GM21737 (cell line): ENCODE measurements around the gene RAPGEF1.
A peak's percentile ranks its signal among the peaks of the same experiment; 100 is the strongest.

Experiments used
- ATAC-seq: cut with Tn5 transposase; IDR thresholded peaks from one replicate; pipeline ENCODE4 v1.9.1; 2021; ENCODE audit warnings: mild to moderate bottlenecking, moderate library complexity; ENCODE audit not compliant: unreplicated experiment

The RAPGEF1 gene

DNA sequence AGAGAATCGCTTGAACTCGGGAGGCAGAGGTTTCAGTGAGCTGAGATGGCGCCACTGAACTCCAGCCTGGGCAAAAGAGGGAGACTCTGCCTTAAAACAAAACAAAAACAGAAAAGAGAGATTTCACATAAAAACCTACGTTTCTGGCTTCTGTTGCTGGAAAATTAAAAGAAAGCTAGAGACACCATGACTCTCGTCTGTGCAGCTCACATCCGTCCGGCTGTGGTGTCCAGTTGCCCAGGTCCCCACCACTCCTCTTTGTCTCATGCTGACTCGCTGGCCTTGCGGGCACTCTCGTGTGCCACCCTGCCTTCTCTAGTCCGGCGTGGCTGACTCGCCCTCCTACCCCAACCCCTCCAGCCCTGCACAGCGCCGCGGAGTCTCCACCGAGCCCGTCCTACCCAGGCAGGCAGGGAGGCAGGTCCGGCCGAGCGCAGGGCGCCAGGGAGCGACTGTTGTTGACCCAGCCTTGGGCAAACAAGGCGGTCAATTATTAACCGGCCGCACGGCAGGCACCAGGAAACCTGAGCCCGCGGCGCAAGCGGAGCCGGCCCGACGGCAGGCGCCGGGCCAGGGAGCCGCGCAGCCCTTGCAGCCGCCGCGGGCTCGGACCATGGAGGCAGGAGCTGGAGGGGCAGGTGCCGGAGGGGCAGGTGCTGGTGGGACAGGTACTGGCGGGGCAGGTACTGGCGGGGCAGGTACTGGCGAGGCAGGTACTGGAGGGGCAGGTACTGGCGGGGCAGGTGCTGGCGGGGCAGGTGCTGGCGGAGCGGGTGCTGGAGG lies 194.7 kb downstream of the RAPGEF1 start, which contains the start of gene PRRT1B:
Gene PRRT1B, plus strand, starts transcription at position 521 of the 783 bp plus-strand sequence. Its CDS starts 93 bp downstream, at position 614.
- no peak for ATAC-seq

DNA sequence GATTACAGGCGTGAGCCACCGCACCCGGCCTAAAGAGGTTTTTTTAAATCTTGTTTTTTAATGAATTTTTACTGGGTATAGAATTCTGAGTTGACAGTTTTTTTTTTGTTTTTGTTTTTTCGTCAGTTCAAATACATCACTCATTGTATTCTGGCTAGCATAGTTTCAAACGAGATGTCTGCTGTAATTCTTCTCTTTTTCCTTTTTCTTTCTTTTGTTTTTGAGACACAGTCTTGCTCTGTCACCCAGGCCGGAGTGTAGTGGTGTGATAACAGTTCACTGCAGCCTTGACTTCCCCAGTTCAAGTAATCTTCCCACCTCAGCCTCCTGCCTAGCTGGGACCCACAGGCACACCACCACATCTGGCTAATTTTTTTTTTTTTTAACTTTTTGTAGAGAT lies 196.7 kb downstream of the RAPGEF1 start:
- ATAC-seq, result no peak

DNA sequence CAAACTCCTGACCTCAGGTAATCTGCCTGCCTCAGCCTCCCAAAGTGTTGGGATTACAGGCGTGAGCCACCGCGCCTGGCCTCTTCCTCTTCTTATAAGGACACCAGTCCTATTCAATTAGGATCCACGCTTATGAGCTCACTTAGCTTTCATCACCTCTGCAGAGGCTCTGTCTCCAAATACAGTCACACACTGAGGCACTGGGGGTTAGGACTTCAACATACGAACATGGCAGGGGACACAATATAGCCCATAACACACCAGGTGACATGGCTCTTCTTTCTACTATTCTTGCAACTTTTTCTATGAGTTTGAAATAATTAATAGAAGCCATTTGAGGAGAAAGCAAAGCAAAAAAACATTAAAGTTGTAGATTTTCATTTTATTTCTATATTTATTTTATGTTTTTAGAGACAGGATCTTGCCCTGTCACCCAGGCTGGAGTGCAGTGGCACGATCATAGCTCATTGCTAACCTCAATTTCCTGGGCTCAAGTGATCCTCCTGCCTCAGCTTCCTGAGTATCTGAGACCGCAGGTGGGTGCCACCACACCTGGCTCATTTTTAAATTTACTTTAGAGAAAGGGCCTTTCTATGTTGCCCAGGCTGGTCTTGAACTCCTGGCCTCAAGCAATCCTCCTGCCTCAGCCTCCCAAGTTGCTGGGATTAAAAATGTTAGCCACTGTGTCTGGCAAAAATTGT lies 200.5 kb downstream of the RAPGEF1 start:
- ATAC-seq, result no peak

DNA sequence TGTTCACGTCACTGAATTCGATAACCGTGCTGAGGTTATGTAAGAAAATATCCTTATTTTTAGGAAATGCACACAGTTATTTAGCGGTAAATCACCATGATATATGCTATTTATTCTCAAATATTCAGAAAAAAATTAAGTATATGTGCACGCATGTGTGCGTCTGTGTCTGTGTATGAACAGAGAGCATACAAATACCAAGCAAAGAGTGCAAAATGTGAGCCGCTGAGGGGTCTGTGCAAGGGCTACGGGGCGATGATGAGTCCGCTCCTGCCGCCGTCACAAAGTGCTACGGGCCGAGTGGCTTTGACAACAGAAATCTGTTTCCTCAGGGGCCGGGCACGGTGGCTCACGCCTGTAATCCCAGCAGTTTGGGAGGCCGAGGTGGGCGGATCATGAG lies 201.9 kb downstream of the RAPGEF1 start:
- no peak for ATAC-seq

DNA sequence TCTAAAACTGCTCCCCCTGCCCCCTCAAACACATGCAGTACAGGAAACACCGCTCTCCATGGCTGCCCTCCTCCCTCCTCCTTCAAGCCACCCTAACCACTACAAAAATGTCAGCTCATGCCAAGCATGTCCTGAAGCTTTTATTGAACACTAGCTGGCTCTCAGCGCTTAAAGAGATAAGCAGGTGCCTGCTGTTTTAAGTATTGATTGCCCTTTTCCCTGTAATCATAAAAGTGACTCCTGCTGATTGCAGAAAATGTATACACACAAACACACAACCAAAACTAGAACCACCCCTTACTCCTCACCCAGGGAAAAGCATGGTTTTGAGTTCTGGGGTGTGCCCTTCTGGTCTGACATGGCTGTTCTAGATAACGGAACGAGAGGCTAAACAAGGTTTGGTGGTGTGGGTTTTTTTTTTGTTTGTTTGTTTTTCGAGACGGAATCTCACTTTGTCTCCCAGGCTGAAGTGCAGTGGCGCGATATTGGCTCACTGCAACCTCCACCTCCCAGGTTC lies 205.1 kb downstream of the RAPGEF1 start:
- no peak for ATAC-seq

DNA sequence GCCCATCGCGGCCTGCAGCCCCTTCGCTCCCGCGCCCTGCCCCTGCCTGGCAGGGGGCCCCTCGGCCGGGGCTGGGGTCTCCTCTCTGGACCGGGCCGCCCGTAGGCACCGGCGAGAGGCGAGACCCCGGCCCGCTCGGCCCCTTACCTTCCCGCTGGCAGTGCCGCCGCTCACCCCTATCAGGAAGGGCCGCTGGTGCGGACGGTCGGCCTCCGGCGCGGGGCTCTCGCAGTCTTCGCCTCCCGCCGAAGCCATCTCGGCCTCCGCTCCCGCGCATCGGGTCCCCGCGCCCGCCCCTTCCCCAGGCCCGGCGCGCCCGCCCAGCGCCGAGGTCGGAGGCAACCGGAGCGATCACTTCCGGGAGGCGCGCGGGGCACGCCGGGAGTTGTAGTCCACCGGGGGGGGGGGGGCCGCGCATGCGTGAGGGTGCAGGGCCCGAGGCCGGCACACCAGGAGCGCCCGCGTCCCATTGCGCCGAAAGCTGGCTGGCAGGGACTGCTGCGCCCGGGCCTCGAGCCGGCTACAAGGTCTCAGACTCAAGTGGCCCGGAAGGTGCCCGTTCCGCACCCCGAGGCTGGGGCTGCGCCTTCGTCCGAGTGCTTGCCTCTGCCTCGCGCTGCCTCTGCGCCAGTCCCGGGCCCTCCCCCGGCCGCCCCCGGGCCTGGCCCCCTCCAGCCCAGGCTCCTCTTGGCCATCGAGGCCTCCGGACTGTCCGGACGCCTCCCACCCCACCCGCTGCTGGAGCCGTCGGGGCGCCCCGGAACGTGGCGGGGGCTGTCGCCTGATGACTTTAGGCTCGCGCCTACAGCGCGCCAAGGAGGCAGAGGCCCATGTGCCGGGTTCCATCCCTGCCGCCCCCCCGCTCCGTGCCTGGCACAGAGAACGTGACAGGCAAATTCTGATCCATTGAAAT lies 208.7 kb downstream of the RAPGEF1 start, which contains the start of gene UCK1:
Gene UCK1, minus strand, starts transcription at position 344 of the 913 bp plus-strand sequence. Its CDS starts 89 bp downstream, at position 255.
- peak; percentile 76 for ATAC-seq

DNA sequence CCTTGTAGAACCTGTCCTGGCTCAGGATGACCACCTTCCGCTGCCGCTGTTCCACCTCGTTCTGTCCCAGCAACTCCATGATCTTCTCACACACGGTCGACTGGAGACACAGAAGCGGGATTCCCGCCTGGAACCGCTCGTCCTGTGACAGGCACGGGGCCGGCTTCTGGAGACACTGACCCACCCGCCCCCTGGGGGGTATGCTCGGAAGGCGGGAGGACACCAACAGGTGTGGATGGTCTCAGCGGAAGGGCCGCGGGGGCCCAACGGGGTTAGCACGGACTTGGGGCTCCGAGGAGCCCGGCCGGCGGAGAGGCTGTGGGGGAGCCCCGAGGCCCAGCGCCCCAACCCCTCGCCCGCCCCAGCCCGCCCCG lies 209.3 kb downstream of the RAPGEF1 start:
- no peak for ATAC-seq

DNA sequence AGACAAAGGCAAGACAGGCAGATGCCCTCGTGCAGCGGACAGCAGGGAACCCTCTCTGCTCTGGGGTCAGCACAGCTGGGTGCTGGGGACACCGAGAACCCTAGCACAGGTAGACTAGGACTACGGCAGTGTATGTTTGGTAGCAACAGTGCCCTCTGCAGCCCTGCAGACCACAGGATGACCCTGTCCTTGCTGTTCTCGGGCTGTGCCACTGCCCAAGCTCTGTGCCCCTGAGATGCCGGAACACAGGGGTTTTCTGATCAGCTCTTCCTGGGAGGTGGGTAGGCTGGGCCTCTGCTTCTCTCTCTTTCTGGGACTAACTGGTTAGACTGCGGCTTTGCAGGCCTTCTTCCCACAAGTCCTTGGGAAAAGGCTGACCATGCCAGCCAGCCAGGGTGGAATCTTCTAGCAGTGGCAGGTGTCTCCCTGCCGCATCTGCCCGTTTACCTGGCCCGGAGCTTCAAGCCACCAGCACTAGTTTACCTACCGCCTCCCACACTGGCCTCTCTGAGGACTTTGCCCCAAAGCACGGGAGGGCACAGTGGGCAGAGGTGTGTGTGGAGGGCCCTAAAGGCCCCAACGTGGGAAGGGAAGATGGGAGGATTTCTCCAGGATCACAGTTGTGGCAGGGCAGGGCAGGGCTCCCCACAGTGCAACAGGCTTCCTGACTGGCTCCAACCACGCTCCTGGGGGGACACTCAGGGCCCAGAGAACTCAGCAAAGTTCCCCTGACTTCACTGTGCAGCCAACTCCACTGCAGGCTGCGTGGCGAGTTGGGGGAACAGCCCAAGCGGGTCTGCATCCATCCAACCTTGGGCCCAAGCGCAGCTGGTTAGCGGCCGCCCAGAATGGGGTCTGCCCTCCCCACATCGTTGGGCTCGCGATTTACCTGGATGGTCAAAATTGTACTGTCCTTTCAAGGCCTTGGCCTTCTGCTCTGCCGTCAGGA lies 210.0 kb downstream of the RAPGEF1 start:
- no peak for ATAC-seq

DNA sequence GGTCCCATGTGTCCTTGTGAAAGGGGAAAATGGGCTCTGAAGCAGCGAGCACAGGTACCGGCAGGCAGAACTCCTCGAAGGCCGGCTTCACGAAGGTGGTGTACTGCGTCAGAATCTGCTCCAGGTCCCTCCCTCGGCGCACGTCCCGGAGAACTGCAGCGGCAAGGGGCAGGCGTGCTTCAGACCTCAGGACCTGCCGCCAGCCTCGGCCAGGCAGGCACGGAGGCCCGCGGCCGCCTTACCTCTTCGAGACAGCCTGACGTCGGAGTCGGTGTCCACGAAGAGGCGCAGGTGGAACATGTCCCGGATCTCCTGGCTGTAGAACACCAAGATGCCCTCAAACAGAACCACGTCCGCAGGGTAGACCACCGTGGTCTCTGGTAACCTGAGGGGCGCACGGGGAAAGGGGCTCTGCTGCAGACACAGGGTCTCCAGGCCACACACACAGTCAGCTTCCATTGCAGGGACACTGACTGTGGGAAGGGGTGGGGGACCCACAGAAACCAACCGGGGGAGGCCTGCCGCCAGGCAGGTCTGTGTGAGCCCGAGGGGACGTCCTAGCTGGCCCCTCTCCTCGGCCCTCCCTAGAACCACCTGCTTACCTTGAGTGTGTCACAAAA lies 210.9 kb downstream of the RAPGEF1 start:
- no peak for ATAC-seq

DNA sequence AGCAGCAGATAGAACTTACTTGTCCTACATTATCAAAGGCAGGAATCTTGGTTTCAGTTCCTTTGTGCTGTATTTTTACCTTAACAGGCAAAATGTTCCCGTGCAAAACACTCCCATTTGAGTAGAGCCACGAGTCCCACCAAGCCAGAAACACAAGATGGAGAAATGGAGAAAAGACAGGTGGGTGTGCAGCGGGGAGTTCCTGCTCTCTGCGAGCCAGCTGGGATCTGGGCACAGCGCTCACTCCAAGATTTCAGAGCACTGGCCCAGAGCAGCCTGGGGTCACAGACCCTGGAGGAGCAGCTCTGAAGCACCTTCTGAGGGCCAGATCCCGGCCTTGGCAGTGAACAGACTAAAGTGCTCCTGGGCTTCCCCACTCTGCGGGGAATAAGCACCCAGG lies 211.7 kb downstream of the RAPGEF1 start:
- ATAC-seq, result no peak
